CD4-positive, alpha-beta T cell treated with Interleukin-21 for 1 hour (primary cell): Measurements from ENCODE around the gene TPK1.

ENCODE experiments used
- DNase-seq: peaks from one replicate; pipeline ENCODE4 v3.0.0-alpha.2; 2020

The TPK1 gene

GRCh38 chr7:144835652-144836544, at the start of gene TPK1:
Gene TPK1, minus strand, starts transcription at chr7:144836053. Its CDS starts 451 bp downstream, at chr7:144835602.
- DNase-seq: peak; percentile 93

GRCh38 chr7:144885478-144885877, 49.6 kb upstream of the TPK1 start:
- DNase-seq: no peak

- DNase-seq: no peak
Measured at GRCh38 chr7:144884896-144885295, 49.0 kb upstream of the TPK1 start.

- no peak for DNase-seq
Measured at GRCh38 chr7:144873316-144873845, 37.5 kb upstream of the TPK1 start.

GRCh38 chr7:144869082-144869481, 33.2 kb upstream of the TPK1 start:
- DNase-seq: no peak

GRCh38 chr7:144866189-144866588, 30.3 kb upstream of the TPK1 start:
- no peak for DNase-seq

- DNase-seq: no peak
Measured at GRCh38 chr7:144863320-144863647, 27.4 kb upstream of the TPK1 start.

- no peak for DNase-seq
Measured at GRCh38 chr7:144862612-144863319, 26.9 kb upstream of the TPK1 start.

GRCh38 chr7:144859739-144860138, 23.9 kb upstream of the TPK1 start:
- no peak for DNase-seq

- no peak for DNase-seq
Measured at GRCh38 chr7:144857463-144857862, 21.6 kb upstream of the TPK1 start.

- DNase-seq: no peak
Measured at GRCh38 chr7:144854839-144855424, 19.1 kb upstream of the TPK1 start.

- DNase-seq: no peak
Measured at GRCh38 chr7:144853542-144853941, 17.7 kb upstream of the TPK1 start.

GRCh38 chr7:144848078-144848477, 12.2 kb upstream of the TPK1 start:
- DNase-seq: no peak

- DNase-seq: peak; percentile 44
Measured at GRCh38 chr7:144842377-144842851, 6.6 kb upstream of the TPK1 start.

GRCh38 chr7:144836545-144836842, 641 bp upstream of the TPK1 start:
- no peak for DNase-seq

GRCh38 chr7:144835155-144835611, 670 bp downstream of the TPK1 start:
- peak; percentile 48 for DNase-seq

- DNase-seq: peak; percentile 63
Measured at GRCh38 chr7:144834641-144835144, 1.2 kb downstream of the TPK1 start.

- no peak for DNase-seq
Measured at GRCh38 chr7:144830811-144831210, 5.0 kb downstream of the TPK1 start.

GRCh38 chr7:144830024-144830785, 5.6 kb downstream of the TPK1 start:
- DNase-seq: no peak

- no peak for DNase-seq
Measured at GRCh38 chr7:144827621-144828020, 8.2 kb downstream of the TPK1 start.

GRCh38 chr7:144826208-144826607, 9.6 kb downstream of the TPK1 start:
- no peak for DNase-seq

- DNase-seq: no peak
Measured at GRCh38 chr7:144824360-144824759, 11.5 kb downstream of the TPK1 start.

GRCh38 chr7:144822223-144822622, 13.6 kb downstream of the TPK1 start:
- no peak for DNase-seq
